SHP77 treated with DMSO at 0.1 percent for 48 hours (cell line): ENCODE data around the gene PRKCZ.
A peak's percentile ranks its signal among the peaks of the same experiment; 100 is the strongest.

Source experiments
- DNase-seq: peaks from one replicate; lab custom pipeline; 2025; lab: John Stamatoyannopoulos, UW

Gene PRKCZ

DNA sequence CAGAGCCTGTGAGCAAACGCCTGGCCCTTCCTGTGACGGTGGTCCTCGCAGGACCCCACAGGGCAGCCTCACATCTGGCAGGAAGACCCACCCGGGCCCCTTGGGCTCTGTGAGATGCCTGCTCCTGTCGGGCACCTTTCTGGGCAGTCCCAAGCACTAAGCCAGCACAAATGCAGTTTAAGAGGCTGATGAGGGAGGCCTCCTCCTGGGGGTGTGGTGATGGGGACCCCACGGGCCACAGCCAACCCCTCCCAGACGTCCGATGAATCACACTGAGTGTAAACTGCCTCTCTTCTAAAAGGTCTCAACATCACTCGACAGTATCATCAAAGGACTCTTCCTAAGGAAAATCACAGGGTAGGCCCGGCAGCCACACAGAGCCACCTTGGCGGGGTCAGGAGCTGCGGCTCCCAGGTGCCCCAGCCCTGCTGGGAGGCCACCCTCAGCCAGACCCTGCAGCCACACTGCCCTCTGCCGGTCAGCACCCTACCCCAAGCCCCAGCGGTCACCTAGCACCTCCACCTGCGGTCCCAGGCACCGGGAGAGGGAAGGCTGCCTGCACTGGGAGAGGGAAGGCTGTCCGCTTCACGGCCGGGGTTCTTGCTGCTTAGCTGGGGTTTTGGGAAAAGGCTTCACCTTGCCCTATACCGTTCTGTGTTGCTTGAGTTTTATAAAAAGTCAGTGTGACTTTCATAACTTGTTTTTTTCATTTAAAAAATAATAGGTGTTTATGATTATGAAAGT lies 3.9 kb upstream of the PRKCZ start:
- peak; percentile 55 for DNase-seq

DNA sequence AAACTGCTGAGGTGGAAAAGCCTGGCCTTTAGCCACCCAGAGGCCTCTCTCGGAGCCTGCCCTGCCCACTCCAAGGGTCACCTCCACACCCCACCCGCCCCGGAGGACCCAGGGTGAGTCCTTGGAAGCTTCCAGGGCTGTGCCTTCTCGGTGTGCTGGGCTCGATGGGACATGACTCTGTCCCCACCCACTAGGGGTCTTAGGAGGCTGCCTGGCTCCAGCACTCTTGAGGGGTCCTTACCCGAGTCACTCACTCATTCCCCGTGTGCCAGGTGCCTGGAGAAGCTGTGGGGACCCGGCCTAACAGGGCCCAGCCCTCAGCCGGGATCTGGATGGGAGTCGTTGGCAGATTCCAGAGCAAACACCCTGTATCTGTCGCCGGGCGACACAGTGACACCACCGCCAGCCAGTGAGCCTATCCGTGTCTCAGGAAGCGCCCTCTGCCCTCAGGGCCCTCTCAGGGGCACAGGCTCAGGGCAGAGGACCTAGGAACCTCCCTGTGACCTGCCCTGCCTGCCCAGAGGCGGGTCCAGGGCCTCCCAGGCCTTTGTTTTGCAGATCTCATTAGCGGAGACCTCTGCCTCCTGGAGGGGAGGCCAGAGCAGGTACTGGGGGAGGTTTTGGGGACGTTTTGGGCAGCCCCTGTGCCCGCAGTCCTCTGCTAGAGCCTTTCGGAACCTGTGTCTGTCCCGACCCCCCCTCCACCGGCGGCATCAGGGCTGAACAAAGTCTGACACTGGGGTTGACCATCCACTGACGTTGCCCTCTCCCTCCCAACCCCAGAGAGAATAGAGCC lies 3.1 kb upstream of the PRKCZ start:
- DNase-seq, result no peak

DNA sequence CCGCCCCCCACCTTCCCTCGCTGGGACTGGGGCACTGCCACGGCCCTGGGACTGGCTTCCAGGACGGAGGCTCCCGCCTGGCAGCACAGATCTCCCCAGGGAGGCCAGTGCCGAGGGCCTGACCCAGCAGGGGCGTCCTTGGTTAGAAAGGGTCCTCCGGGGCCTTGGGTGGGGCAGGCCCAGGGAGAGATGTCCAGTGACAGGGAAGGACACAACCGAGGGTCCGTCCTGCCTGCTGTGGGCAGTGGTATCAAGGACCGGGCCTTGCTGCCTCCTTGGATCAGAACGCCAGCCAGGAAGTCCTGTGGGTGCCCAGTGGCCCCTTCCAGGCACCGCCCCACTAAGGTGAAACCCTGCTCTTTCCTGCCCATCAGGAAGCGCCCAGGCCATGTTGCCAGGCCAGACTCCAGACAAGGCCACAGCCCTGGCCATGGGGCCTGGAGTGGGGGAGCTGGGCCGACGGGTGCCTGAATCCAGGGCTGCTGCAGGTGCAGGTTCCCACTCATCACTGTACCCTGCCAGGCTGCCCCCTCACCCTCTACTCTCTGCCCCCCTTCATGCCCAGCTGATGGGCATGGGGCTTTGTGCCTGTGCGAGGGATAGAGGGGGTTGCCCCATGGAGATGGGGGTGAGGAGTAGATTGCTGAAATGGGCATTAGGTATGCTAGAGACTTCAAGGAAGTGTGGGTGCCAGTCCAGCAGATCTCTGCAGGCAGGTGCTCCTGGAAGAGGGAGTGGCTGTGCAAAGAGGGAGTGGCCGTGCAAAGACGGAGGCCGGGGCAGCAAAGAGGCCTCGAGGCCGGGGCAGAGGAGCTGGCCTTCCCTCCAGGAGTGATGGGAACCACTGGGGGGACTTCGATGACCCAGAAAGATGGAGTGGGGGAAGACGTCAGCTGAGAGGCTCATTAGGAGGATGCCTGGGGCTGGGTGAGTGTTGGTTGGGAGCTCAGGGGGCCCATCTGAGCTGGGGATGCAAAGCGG lies 2.2 kb upstream of the PRKCZ start:
- no peak for DNase-seq

DNA sequence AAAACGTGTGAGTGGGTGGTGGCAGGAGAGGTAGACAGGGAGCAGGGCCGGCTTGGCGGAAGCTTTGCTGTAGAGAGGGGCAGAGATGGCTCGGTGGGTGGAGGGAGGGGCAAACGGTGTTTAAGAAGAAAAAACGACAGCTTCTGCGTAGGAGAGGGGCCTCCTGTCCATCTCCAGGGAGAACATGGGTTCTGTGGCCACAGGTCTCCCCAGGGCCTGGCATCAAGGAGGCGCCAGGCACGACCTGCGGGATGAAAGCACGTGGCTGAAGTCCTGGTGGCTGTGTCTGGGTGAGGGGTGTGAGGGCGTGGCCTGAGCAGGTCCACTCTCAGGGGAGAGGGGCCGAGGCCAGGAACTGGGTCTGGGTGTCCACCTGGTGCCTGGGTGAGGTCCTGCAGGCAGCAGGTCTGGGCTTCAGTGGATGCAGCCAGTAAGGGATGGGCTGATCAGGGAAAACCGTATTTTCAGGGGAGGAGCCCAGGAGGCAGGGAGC lies 940 bp upstream of the PRKCZ start:
- no peak for DNase-seq

GRCh38 chr1:2050461-2050792 lies 216 bp downstream of the PRKCZ start:
- DNase-seq, result no peak

GRCh38 chr1:2050793-2051682 lies 827 bp downstream of the PRKCZ start:
- no peak for DNase-seq

- no peak for DNase-seq
Observed at GRCh38 chr1:2052054-2052679, 2.0 kb downstream of the PRKCZ start.

DNA sequence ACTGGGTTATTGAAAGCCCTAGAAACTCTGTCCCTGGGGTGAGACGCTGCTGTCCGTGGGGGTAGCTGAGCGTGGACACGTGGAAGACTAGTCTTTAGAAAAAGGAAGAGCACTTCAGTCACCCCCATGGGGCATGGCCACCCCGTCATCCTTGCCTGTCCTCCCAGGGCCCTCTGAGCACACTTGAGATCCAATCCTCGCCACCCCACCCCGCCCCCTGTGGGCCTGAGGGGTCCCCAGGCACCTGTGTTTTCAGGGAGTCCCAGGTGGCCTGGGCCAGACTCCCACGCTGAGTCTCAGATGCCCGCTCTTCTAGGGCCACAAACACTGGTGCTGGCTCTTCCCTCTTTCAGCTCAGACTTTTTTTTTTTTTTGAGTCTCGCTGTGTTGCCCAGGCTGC lies 2.5 kb downstream of the PRKCZ start:
- no peak for DNase-seq

DNA sequence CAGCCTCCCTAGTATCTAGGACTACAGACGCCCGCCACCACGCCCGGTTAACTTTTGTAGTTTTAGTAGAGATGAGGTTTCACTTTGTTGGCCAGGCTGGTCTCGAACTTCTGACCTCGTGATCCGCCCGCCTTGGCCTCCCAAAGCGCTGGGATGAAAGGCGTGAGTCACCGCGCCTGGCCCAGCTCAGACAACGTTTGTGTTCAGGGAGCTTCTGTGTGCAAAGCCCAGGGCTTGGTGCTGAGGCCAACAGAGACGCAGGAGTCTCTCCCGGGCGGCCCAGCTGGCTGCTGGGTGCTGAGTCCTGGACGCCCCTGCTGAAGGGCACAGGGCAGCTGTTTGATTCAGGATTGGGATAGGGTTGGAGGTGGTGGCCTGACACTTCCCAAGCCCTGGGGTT lies 3.0 kb downstream of the PRKCZ start:
- no peak for DNase-seq

GRCh38 chr1:2053784-2054376 lies 3.7 kb downstream of the PRKCZ start:
- no peak for DNase-seq

DNA sequence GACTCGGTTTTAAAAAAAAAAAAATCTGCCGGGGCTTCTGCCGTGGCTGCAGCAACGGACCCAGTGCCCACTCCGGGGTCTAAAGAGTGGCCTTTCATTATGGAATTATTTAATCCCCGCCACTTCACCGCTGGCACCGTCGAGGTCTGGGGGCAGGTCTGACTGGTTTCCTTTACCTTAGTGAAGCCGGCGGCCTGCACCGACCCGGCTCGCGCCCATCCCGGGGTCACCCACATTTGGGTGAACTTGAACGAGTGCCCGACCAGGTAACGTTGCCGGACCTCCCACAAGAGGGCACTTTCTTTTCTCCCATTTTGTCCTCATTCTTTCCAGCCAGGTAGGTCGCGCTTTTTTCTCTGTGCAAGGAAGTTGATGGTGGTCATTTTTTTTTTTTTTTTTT lies 4.3 kb downstream of the PRKCZ start:
- no peak for DNase-seq

- DNase-seq, result no peak
Observed at GRCh38 chr1:2055911-2056575, 5.8 kb downstream of the PRKCZ start.

DNA sequence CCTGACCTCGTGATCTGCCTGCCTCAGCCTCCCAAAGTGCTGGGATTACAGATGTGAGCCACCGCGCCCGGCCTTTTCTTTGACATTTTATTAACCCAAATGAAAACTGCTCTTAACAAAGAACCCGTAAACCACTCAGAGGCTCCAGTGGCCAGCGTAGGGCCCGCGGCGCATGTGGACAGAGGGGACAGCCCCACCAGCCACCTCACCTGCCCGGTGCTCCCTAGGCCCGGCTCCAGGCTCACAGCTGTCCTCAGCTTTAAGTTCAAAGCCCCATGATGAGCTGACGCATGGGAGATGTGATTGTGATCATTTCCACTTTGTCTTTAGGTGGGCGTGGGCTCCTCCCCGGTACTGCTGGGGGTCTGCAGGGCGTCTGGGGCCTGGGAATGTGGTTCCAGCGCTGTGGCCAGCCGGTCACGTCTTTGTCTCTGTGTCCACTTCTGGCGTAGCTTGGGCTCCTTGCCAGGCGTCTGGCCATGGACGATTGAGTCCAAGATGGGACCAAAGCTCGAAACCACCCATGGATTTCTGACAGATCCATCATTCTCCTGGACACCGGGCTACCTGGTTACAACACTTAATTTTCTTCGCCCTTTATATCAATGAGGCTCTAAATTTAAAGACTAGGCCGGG lies 6.9 kb downstream of the PRKCZ start:
- DNase-seq, result no peak

DNA sequence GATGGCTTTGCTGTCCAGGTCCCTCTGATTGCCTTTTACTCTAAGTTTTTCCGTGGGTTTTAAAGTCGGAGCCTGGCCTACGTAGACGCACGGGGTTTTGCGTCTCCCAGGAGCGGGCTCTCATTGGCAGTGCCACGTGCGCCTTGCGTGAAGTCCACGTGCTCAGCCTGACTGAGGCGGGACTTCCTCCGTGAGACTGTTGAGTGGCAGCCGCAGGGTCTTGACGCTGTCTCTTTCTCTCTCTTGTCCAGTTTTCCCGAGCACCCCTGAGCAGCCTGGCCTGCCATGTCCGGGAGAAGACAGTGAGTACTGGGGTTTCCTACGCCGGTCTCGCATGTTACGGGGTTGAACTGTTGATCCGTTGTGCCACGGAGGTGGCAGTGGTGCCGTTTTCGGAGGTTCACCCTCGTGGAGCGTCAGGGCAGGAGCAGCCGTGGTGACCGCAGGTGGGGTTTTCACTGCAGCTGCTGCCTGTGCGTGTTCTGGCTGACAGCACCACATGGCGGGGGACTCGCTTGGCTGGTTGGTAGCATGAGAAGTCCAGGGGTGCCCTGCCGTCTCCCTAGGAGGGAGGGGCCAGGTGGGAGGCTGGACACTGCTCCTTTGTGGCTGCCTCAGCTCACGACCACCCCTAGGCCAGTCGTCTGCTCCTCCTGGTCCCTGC lies 9.2 kb downstream of the PRKCZ start:
- no peak for DNase-seq

DNA sequence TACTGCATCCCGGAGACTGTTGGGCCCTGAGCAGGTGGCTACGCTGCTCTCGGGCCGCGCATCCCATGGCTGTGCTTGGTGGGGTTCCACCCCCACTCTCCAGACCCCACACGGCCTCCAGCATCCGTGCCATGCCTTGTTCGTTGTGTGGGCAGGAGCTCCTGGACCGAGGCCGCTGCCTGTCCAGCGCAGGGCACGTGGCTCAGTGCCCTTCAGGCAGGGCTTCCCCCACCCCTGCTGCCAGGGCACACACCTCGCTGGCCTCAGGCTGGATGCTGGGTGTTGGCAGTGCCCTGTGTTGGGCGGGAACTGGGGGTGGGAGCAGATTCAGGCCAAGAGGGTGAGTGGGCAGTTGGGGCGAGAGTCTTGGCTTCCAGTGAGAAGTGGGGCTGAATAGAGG lies 9.9 kb downstream of the PRKCZ start:
- no peak for DNase-seq

- no peak for DNase-seq
Observed at GRCh38 chr1:2060535-2060934, 10.3 kb downstream of the PRKCZ start.

DNA sequence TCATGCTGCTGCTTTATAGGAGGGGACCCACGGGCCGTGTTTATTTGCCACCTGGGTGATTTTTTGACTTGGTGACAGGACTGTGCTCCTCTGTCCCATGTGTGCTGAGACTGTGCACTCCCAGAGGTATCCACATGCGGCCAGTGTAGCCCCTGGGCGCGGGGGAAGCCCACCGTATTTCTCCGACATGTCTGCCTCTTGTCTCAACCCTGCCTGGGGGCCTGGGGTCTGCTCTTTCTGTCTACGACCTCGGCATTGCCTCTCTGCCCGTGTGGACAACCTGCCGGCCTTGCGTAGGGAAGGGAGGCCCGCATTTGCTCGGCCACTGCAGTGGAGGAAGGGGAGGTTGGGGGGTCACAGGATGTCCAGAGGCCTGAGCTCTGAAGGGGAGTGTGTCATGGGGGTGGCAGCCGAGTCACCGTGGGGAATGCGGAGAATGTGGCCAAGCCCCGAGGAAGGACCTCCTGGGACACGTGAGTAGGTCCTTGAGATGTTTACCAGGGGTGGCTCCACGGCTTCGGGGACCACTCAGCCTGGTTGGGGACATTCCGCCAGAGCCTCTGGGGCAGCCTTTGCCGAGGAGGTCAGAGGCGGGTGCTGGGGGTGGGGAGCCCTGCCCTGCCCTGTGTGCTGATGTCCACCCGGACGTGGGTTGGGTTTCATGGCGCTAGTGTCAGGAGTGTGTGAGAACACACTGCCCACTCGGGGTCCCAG lies 11.0 kb downstream of the PRKCZ start:
- no peak for DNase-seq

DNA sequence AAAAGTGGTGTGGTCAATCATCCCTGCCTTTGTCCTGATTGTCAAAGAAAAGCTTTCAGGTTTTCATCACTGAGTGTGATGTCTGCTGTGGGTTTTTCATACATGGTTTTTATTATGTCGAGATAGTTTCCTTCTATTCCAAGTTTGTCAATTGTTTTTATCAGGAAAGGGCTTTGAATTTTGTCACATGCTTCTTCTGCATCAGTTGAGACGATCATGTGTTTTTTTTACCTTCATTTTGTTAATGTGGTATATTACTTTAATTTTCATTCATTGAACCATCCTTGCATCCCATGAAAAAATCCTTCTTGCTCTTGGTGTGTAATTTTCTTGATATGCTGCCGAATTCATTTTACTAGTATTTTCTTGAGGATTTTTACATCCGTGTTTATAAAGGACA lies 15.5 kb downstream of the PRKCZ start:
- DNase-seq, result no peak
